DOHH2 (cell line): ENCODE data around the gene ARHGAP19.

Experiments
- H3F3A ChIP-seq: fragments of 200-600 bp; sonication (generic), shearing (Covaris generic); 2 replicates; pipeline ENCODE4 v1.6.0; 2016; ENCODE audit warnings: antibody characterized with exemption, mild to moderate bottlenecking; ENCODE audit not compliant: control insufficient read depth, insufficient read depth
- H3K27ac ChIP-seq: fragments of 200-600 bp; sonication (generic); 2 replicates; pipeline ENCODE4 v1.5.1; 2014; ENCODE audit warnings: low read depth, mild to moderate bottlenecking, low read length, moderate library complexity
- H3K27me3 ChIP-seq: fragments of 200-600 bp; sonication (generic); 2 replicates; pipeline ENCODE4 v1.6.1; 2014; ENCODE audit warnings: mild to moderate bottlenecking, low read length, mixed read lengths; ENCODE audit not compliant: control insufficient read depth
- H3K36me3 ChIP-seq: fragments of 200-600 bp; sonication (generic); 2 replicates; pipeline ENCODE4 v1.6.1; 2014; ENCODE audit warnings: mild to moderate bottlenecking, low read length, moderate library complexity, mixed read lengths; ENCODE audit not compliant: control insufficient read depth
- H3K4me1 ChIP-seq: fragments of 200-600 bp; sonication (generic); 2 replicates; pipeline ENCODE4 v1.6.1; 2014; ENCODE audit warnings: mild to moderate bottlenecking, low read length, mixed read lengths; ENCODE audit not compliant: control insufficient read depth
- H3K4me2 ChIP-seq: fragments of 200-600 bp; sonication (generic); 2 replicates; pipeline ENCODE4 v1.6.0; 2014; ENCODE audit warnings: mild to moderate bottlenecking, low read length, moderate library complexity
- H3K4me3 ChIP-seq: fragments of 200-600 bp; sonication (generic); 2 replicates; pipeline ENCODE4 v1.5.1; 2014; ENCODE audit warnings: mild to moderate bottlenecking, low read length, mixed read lengths
- H3K79me2 ChIP-seq: fragments of 200-600 bp; sonication (generic); 2 replicates; pipeline ENCODE4 v1.6.1; 2014; ENCODE audit warnings: mild to moderate bottlenecking, low read length, mixed read lengths; ENCODE audit not compliant: control insufficient read depth
- H3K9me2 ChIP-seq: fragments of 200-600 bp; sonication (generic); replicated peaks from 2 replicates; pipeline ENCODE4 v1.6.1; 2014; ENCODE audit warnings: mild to moderate bottlenecking, low read length, mixed read lengths; ENCODE audit not compliant: control insufficient read depth
- H3K9me3 ChIP-seq: fragments of 200-600 bp; sonication (generic); 2 replicates; pipeline ENCODE4 v1.6.1; 2014; ENCODE audit warnings: antibody characterized with exemption, low read length, mixed read lengths; ENCODE audit not compliant: control insufficient read depth, insufficient read depth
- H4K20me1 ChIP-seq: fragments of 200-600 bp; sonication (generic); 2 replicates; pipeline ENCODE4 v1.6.0; 2014; ENCODE audit warnings: low read depth, mild to moderate bottlenecking, antibody characterized with exemption, low read length, moderate library complexity; ENCODE audit not compliant: control insufficient read depth, insufficient read depth
- EZH2phosphoT487 ChIP-seq: fragments of 200-600 bp; sonication (generic); IDR thresholded peaks from 2 replicates; pipeline ENCODE4 v1.6.1; 2017; ENCODE audit warnings: borderline replicate concordance, mild to moderate bottlenecking, antibody characterized with exemption, low read length, moderate library complexity, mixed read lengths
- TF ChIP-seq, protein P1 (sequence below): fragments of 200-600 bp; sonication (generic); IDR thresholded peaks from one replicate; pipeline ENCODE4 v1.5.1; 2014; ENCODE audit warnings: antibody characterized with exemption, mild to moderate bottlenecking, low read depth, low read length; ENCODE audit not compliant: poor library complexity, severe bottlenecking

The ARHGAP19 gene

DNA sequence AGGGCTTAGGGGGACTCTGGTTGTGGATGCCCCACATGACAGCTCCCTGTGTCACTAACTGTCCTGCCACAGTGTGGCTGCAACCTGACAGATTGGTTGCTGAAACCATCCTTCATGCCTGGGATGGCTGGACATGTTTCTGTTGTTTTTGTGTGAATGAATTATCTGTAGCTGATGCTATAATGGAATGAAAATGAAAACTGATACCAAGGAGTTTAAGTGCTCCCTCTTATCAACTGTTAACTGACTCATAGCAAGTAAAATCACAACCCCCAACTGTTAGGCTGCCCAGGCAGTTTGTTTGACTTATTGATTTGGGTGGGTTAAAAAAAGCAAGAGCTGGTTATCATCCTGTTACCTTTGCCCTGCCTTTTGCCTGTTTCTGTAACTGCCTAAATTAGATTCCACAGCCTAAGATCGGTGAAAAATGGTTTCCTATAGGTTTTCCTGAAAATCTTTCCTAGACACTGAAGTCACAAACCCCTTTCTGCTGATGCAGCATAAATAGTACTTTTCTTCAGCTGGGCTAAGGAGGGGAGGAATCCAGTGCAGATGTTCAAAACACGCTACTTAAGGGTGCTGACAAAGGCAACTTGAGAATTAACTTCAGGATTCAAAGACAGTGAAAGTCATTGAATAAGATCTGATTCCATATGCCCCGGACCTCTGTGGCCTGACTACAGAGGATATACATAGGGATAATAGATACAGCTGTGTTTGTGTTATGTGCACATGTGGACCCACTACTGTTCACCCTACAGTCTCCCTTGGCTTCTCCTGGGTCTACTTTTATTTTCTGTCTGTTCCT lies 36.4 kb upstream of the ARHGAP19 start:
- H3K4me1 ChIP-seq, result peaks cover 18% of the 10 kb centered on the region
- H3K9me3 ChIP-seq, result no peaks in the 10 kb centered on the region
- TF ChIP-seq, protein P1, sequence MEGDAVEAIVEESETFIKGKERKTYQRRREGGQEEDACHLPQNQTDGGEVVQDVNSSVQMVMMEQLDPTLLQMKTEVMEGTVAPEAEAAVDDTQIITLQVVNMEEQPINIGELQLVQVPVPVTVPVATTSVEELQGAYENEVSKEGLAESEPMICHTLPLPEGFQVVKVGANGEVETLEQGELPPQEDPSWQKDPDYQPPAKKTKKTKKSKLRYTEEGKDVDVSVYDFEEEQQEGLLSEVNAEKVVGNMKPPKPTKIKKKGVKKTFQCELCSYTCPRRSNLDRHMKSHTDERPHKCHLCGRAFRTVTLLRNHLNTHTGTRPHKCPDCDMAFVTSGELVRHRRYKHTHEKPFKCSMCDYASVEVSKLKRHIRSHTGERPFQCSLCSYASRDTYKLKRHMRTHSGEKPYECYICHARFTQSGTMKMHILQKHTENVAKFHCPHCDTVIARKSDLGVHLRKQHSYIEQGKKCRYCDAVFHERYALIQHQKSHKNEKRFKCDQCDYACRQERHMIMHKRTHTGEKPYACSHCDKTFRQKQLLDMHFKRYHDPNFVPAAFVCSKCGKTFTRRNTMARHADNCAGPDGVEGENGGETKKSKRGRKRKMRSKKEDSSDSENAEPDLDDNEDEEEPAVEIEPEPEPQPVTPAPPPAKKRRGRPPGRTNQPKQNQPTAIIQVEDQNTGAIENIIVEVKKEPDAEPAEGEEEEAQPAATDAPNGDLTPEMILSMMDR, result no peak
- no peak for TF ChIP-seq EZH2phosphoT487
- H3K27me3 ChIP-seq, result no peaks in the 10 kb centered on the region
- no peak overlapping the region for H3K4me2 ChIP-seq
- H3K79me2 ChIP-seq, result peaks cover 32% of the 10 kb centered on the region
- peaks cover 16% of the 10 kb centered on the region for H3K36me3 ChIP-seq
- no peak overlapping the region for H3K27ac ChIP-seq
- H3K9me2 ChIP-seq, result no peaks in the 10 kb centered on the region
- H4K20me1 ChIP-seq, result no peaks in the 10 kb centered on the region
- H3K4me3 ChIP-seq, result no peak overlapping the region
- 0 out of 2 replicates have a peak, but pooled peaks cover 3% of the 10 kb centered on the region for H3F3A ChIP-seq

DNA sequence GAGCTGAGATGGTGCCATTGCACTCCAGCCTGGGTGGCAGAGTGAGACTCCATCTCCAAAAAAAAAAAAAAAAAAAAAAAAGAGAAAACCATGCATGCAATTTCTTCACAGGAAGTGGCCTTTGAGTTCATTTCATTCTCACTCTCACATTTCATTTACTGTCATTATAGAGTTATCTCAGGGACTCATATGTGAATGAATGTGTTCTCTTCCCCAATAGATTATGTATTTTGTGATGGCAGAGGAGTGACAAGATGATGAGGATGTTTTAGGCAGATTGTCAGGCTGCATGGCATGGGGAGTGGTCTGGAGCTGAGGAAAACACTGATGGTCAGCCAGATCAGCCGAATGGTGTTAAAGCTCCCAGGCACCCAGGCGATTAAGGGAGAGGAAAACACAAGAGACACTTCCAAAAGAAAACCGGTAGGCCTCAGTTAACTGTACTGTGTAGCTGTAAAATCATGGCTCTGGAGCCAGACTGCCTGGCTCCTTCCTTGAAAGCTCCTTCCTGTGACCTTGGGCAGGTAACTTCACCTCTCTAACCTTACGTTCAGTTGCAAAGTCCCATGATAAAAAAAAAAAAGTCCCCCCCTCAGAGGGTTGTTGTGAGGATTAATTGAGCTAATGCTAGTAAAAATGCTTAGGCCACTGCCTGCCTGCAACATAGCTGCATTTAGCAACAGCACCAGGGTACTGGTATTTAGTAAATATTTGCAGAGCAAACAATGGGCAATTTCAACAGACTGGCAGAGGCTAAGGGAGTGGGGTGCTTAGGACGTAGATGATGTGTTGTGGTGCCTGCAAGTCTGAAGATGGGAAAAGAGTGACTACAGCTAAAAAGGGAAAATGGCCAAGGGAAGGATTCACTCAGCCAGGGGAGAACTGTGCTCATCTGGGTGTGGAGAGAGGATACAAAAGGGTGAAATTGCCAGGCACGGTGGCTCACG lies 35.2 kb upstream of the ARHGAP19 start:
- no peaks in the 10 kb centered on the region for H3K9me3 ChIP-seq
- H3K9me2 ChIP-seq, result no peaks in the 10 kb centered on the region
- H4K20me1 ChIP-seq, result no peaks in the 10 kb centered on the region
- 0 out of 2 replicates have a peak, but pooled peaks cover 3% of the 10 kb centered on the region for H3F3A ChIP-seq
- H3K36me3 ChIP-seq, result peaks cover 13% of the 10 kb centered on the region
- H3K4me1 ChIP-seq, result peaks cover 8% of the 10 kb centered on the region
- no peak overlapping the region for H3K4me3 ChIP-seq
- H3K27me3 ChIP-seq, result no peaks in the 10 kb centered on the region
- no peak overlapping the region for H3K27ac ChIP-seq
- peaks cover 20% of the 10 kb centered on the region for H3K79me2 ChIP-seq
- TF ChIP-seq, protein P1, result no peak
- TF ChIP-seq EZH2phosphoT487, result no peak
- no peak overlapping the region for H3K4me2 ChIP-seq

DNA sequence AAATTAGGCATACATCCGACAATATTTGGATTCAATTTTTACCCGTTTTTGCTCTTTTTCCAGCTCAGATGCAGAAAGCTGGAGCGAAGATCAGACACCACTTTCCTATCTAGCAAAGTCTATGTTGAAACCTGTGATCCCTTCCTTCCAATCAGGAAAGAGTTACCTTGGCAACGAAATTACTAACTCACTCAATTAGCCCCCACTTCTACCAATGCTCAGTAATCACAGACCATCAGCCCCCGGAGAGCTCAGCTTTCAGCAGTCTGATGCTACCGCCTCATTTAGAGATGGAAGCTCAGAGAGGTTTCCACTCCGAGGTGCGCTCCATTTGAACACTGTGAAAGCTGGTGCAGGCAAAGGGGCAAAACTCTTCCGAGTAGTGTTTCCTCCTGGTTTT lies 33.3 kb upstream of the ARHGAP19 start:
- H3K4me1 ChIP-seq, result peaks cover 8% of the 10 kb centered on the region
- peaks cover 4% of the 10 kb centered on the region for H3K79me2 ChIP-seq
- H3K27ac ChIP-seq, result no peak overlapping the region
- H3K27me3 ChIP-seq, result peaks cover 7% of the 10 kb centered on the region
- H3K4me2 ChIP-seq, result no peak overlapping the region
- H3K9me3 ChIP-seq, result no peaks in the 10 kb centered on the region
- 0 out of 2 replicates have a peak, but pooled peaks cover 6% of the 10 kb centered on the region for H3F3A ChIP-seq
- H3K9me2 ChIP-seq, result no peaks in the 10 kb centered on the region
- no peaks in the 10 kb centered on the region for H4K20me1 ChIP-seq
- no peak for TF ChIP-seq EZH2phosphoT487
- peaks cover 9% of the 10 kb centered on the region for H3K36me3 ChIP-seq
- H3K4me3 ChIP-seq, result no peak overlapping the region

DNA sequence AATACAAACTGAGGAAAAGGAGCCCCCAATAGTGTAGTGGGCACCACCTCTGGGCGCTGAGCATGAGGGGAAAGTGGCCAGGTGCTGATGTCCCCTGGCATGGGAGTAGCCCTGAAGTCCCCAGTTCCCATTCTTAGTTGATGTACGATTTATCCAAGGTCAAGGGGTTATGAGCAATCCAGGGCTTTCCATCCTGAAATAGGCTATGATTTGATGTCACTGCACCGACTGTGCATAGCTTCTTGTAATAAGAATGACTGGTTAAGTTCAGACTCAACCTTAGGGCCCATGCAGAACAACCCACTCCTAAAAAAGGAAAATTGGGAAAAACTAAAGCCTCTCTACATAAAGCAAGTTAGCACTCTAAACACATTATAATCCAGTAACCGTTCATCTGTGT lies 31.1 kb upstream of the ARHGAP19 start:
- H3K4me2 ChIP-seq, result no peak overlapping the region
- peaks cover 4% of the 10 kb centered on the region for H3K79me2 ChIP-seq
- H4K20me1 ChIP-seq, result no peaks in the 10 kb centered on the region
- H3K27me3 ChIP-seq, result peaks cover 11% of the 10 kb centered on the region
- H3F3A ChIP-seq, result 0 out of 2 replicates have a peak, but pooled peaks cover 6% of the 10 kb centered on the region
- TF ChIP-seq, protein P1, result no peak
- TF ChIP-seq EZH2phosphoT487, result no peak
- H3K27ac ChIP-seq, result no peak overlapping the region
- no peaks in the 10 kb centered on the region for H3K9me2 ChIP-seq
- H3K36me3 ChIP-seq, result no peaks in the 10 kb centered on the region
- peaks cover 20% of the 10 kb centered on the region for H3K4me1 ChIP-seq
- no peak overlapping the region for H3K4me3 ChIP-seq
- no peaks in the 10 kb centered on the region for H3K9me3 ChIP-seq
